Measurements from ENCODE around the gene MORN3.

MORN3 gene

GRCh38 chr12:121649819-121650353 is 19.6 kb downstream of the MORN3 start:
- TF ChIP-seq ISL1 (CRISPR knock-in tag; IDR thresholded peaks at IDR 0.05) (no peak), PATZ1 (CRISPR knock-in tag; IDR thresholded peaks at IDR 0.05; ENCODE audit: borderline replicate concordance) (no peak), TCF4 (CRISPR knock-in tag; IDR thresholded peaks at IDR 0.05; ENCODE audit: borderline replicate concordance) (no peak), ZNF70 (CRISPR knock-in tag; IDR thresholded peaks at IDR 0.05) (no peak)
- TF ChIP-seq, protein P1, sequence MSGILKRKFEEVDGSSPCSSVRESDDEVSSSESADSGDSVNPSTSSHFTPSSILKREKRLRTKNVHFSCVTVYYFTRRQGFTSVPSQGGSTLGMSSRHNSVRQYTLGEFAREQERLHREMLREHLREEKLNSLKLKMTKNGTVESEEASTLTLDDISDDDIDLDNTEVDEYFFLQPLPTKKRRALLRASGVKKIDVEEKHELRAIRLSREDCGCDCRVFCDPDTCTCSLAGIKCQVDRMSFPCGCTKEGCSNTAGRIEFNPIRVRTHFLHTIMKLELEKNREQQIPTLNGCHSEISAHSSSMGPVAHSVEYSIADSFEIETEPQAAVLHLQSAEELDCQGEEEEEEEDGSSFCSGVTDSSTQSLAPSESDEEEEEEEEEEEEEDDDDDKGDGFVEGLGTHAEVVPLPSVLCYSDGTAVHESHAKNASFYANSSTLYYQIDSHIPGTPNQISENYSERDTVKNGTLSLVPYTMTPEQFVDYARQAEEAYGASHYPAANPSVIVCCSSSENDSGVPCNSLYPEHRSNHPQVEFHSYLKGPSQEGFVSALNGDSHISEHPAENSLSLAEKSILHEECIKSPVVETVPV (CRISPR knock-in tag; IDR thresholded peaks at IDR 0.05) = no peak
- ATAC-seq = no peak

DNA sequence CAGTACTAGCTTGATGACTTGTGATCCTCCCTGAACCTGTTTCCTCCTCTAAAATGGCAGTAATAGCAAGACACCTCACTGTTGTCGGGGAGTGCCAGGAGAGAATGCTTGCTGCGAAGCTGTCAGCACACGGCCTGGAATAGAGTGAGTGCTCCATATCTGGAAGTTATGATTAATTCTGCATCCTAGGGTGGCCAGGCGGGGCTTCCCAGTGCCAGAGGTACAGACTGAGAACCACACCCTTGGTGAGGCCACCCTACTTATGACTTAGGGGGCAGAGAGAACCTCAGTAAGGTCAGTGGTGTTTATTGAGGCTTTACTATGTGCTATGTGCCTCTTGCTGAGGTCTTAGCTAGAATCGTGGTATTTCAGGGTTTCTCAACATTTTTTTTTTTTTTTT is 20.1 kb downstream of the MORN3 start:
- ATAC-seq = no peak
- TF ChIP-seq ARNTL (CRISPR knock-in tag; IDR thresholded peaks at IDR 0.05; ENCODE audit: borderline replicate concordance, low read depth) (no peak), PATZ1 (CRISPR knock-in tag; IDR thresholded peaks at IDR 0.05; ENCODE audit: borderline replicate concordance) (no peak), ZFP30 (CRISPR knock-in tag; IDR thresholded peaks at IDR 0.05) (no peak), POU6F1 (CRISPR knock-in tag; IDR thresholded peaks at IDR 0.05; ENCODE audit: borderline replicate concordance, low read depth) (no peak), ZNF8 (CRISPR knock-in tag; IDR thresholded peaks at IDR 0.05) (no peak), ZNF565 (CRISPR knock-in tag; conservative IDR thresholded peaks at IDR 0.05; ENCODE audit: low read depth) (no peak), RARB (CRISPR knock-in tag; IDR thresholded peaks at IDR 0.05) (no peak), ZNF70 (CRISPR knock-in tag; IDR thresholded peaks at IDR 0.05) (no peak), GLIS3 (CRISPR knock-in tag; IDR thresholded peaks at IDR 0.05) (no peak), OSR1 (CRISPR knock-in tag; IDR thresholded peaks at IDR 0.05) (no peak), TOX (CRISPR knock-in tag; IDR thresholded peaks at IDR 0.05; ENCODE audit: borderline replicate concordance) (no peak)
- TF ChIP-seq, protein P1 (CRISPR knock-in tag; IDR thresholded peaks at IDR 0.05) = no peak

DNA sequence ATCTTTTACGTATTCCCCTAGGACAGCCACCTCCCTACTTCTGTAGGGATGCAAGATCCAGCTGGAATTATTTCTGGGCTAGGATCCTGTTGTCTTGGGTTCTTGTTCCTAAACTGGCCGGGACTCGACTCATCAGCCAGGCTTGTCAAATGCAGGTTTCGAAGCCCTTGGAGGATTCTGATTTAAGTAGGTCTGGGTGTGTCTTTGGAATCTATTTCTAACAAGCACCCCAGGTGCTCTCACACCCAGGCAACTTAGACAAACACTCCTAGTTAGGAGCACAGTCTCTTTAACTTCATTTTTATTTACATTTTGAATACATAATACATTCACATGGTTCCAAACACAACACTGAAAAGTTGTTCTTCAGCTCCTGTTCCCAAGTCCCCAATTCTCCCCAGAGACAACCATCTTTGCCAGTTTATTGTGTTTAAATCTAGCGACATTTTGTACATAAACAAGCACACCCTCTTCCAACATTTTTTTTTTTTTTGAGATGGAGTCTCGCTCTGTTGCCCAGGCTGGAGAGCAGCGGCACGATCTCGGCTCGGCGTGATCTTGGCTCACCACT is 20.9 kb downstream of the MORN3 start:
- ATAC-seq = no peak
- TF ChIP-seq ISL1 (CRISPR knock-in tag; IDR thresholded peaks at IDR 0.05) (no peak), ZFP30 (CRISPR knock-in tag; IDR thresholded peaks at IDR 0.05) (no peak), BACH2 (CRISPR knock-in tag; IDR thresholded peaks at IDR 0.05; ENCODE audit: borderline replicate concordance) (no peak), CSDC2 (CRISPR knock-in tag; IDR thresholded peaks at IDR 0.05) (no peak), GLIS3 (CRISPR knock-in tag; IDR thresholded peaks at IDR 0.05) (no peak), ARNTL (CRISPR knock-in tag; IDR thresholded peaks at IDR 0.05; ENCODE audit: borderline replicate concordance, low read depth) (no peak)
- TF ChIP-seq, protein P1 (CRISPR knock-in tag; IDR thresholded peaks at IDR 0.05) = no peak
- TF ChIP-seq, protein P2, sequence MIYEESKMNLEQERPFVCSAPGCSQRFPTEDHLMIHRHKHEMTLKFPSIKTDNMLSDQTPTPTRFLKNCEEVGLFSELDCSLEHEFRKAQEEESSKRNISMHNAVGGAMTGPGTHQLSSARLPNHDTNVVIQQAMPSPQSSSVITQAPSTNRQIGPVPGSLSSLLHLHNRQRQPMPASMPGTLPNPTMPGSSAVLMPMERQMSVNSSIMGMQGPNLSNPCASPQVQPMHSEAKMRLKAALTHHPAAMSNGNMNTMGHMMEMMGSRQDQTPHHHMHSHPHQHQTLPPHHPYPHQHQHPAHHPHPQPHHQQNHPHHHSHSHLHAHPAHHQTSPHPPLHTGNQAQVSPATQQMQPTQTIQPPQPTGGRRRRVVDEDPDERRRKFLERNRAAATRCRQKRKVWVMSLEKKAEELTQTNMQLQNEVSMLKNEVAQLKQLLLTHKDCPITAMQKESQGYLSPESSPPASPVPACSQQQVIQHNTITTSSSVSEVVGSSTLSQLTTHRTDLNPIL (CRISPR knock-in tag; IDR thresholded peaks at IDR 0.05; ENCODE audit: low read depth) = no peak
